Panc1 (cell line): ENCODE data around the gene ERMP1. TPM values are rescaled to one million over a fixed set of nuclear protein-coding genes. Genes with fewer than 3 reads are reported as not detected.
"Not testable (repeated sequence)": the region's sequence is repeated elsewhere in the genome, so short reads cannot be mapped to it uniquely, and the experiment has no call there.

Source experiments
- ATAC-seq: fragments of 200-7000 bp; cut with Tn5 transposase; 2 replicates; pipeline ENCODE4 v1.9.1; 2020; ENCODE audit warnings: mild to moderate bottlenecking, moderate library complexity
- BruUV-seq: library from RNA; stranded (reverse); fragments of 400-500 nt; replicated peaks from 2 replicates; lab custom pipeline; 2021; lab: Mats Ljungman, UMichigan
- CTCF ChIA-PET: fragments of 300-600 bp; sonication (Branson Sonifier 250); formaldehyde crosslinking; loops from one replicate; lab custom pipeline; 2022; ENCODE audit warnings: antibody characterized with exemption; lab: Charles Lee
- POLR2A ChIA-PET: fragments of 300-600 bp; sonication (Branson Sonifier 250); formaldehyde crosslinking; loops from one replicate; lab custom pipeline; 2022; ENCODE audit warnings: antibody characterized with exemption; lab: Charles Lee
- DNase-seq: peaks from one replicate; pipeline ENCODE4 v3.0.0-alpha.2; 2010; ENCODE audit warnings: low read depth, low spot score
- H3K27ac ChIP-seq: 2 replicates; pipeline ENCODE4 v1.5.1; 2011; ENCODE audit warnings: mild to moderate bottlenecking, low read length, inconsistent platforms
- H3K27me3 ChIP-seq: fragments of 200-500 bp; sonication (Bioruptor generic); 2 replicates; pipeline ENCODE4 v1.6.0; 2014; ENCODE audit warnings: low read length, inconsistent platforms; ENCODE audit not compliant: control insufficient read depth, insufficient read depth
- H3K36me3 ChIP-seq: fragments of 200-500 bp; sonication (Bioruptor generic); 2 replicates; pipeline ENCODE4 v1.5.1; 2014; ENCODE audit warnings: inconsistent platforms, mild to moderate bottlenecking, low read length, moderate library complexity; ENCODE audit not compliant: control insufficient read depth, insufficient read depth
- H3K4me1 ChIP-seq: 2 replicates; pipeline ENCODE4 v1.5.1; 2011; ENCODE audit warnings: inconsistent platforms, mild to moderate bottlenecking, low read length, moderate library complexity; ENCODE audit not compliant: control insufficient read depth, insufficient read depth
- H3K4me3 ChIP-seq, 2 experiments: 2 replicates each; pipeline ENCODE4 v1.5.1; 2011 to 2012; ENCODE audit warnings: low read depth in 2 of 2, low read length in 2 of 2, mild to moderate bottlenecking in 2 of 2, inconsistent platforms in 1 of 2, moderate library complexity in 1 of 2
- H3K9me3 ChIP-seq: fragments of 200-500 bp; sonication (Bioruptor generic); 2 replicates; pipeline ENCODE4 v1.5.1; 2014; ENCODE audit warnings: low read depth, mild to moderate bottlenecking, inconsistent platforms, low read length, moderate library complexity; ENCODE audit not compliant: control insufficient read depth, insufficient read depth
- CTCF ChIP-seq: fragments of 450-650 bp; IDR thresholded peaks from 2 replicates; pipeline ENCODE4 v1.5.1; 2017; ENCODE audit warnings: mild to moderate bottlenecking
- POLR2AphosphoS5 ChIP-seq: IDR thresholded peaks from 2 replicates; pipeline ENCODE4 v1.6.1; 2012; ENCODE audit warnings: mild to moderate bottlenecking, low read depth, low read length, moderate library complexity
- SIN3A ChIP-seq: IDR thresholded peaks from 2 replicates; pipeline ENCODE4 v1.6.1; 2012; ENCODE audit warnings: low read depth, mild to moderate bottlenecking, low read length, moderate library complexity, borderline replicate concordance; ENCODE audit not compliant: insufficient read depth
- TCF7L2 ChIP-seq: IDR thresholded peaks from 2 replicates; pipeline ENCODE4 v1.6.1; 2011; ENCODE audit warnings: mild to moderate bottlenecking, low read depth, low read length, inconsistent platforms
- in situ Hi-C: cut with HindIII; loops from 2 replicates; pipeline ENCODE4 v1.10.0; 2016; ENCODE audit warnings: low sequenced_read_pairs, low pct_unique_long_range_greater_than_20kb
- intact Hi-C: fragments of 100-400 bp; cut with micrococcal nuclease; formaldehyde crosslinking; loops from one replicate; pipeline ENCODE4 v1.10.0; 2022; ENCODE audit not compliant: unreplicated experiment
- total RNA-seq: library from RNA; stranded (reverse); gene quantifications from one replicate; pipeline ENCODE4 v1.2.1, GENCODE V29; 2021; ENCODE audit not compliant: unreplicated experiment
- TF ChIP-seq, protein P1 (sequence below), 2 experiments: IDR thresholded peaks; 2 replicates each; pipeline ENCODE4 v1.6.1; 2011 to 2012; ENCODE audit warnings: low read depth in 2 of 2, control low read depth in 1 of 2, low read length in 1 of 2, mild to moderate bottlenecking in 1 of 2, moderate library complexity in 1 of 2; ENCODE audit not compliant: insufficient read depth in 1 of 2

ERMP1 gene
- total RNA-seq, 1 experiment from 2014 or later: 38.4 TPM

GRCh38 chr9:5801739-5802113 is 31.2 kb downstream of the ERMP1 start:
- no peaks in the 10 kb centered on the region for H3K9me3 ChIP-seq
- H3K4me3 ChIP-seq: no peak overlapping the region
- H3K36me3 ChIP-seq: no peaks in the 10 kb centered on the region; the same call in 1 of the 2 replicates
- ATAC-seq (no peak), DNase-seq (no peak)
- BruUV-seq: no TSS peak
- intact Hi-C loops (no loop called here), in situ Hi-C loops (no loop called here)
- H3K27ac ChIP-seq: no peak overlapping the region
- ChIA-PET CTCF (no interaction called here), POLR2A (no interaction called here)
- H3K4me1 ChIP-seq: no peaks in the 10 kb centered on the region; the same call in 1 of the 2 replicates
- no peaks in the 10 kb centered on the region for H3K27me3 ChIP-seq
- TF ChIP-seq TCF7L2 (no peak), POLR2AphosphoS5 (no peak), CTCF (no peak), SIN3A (no peak)
- TF ChIP-seq, protein P1, sequence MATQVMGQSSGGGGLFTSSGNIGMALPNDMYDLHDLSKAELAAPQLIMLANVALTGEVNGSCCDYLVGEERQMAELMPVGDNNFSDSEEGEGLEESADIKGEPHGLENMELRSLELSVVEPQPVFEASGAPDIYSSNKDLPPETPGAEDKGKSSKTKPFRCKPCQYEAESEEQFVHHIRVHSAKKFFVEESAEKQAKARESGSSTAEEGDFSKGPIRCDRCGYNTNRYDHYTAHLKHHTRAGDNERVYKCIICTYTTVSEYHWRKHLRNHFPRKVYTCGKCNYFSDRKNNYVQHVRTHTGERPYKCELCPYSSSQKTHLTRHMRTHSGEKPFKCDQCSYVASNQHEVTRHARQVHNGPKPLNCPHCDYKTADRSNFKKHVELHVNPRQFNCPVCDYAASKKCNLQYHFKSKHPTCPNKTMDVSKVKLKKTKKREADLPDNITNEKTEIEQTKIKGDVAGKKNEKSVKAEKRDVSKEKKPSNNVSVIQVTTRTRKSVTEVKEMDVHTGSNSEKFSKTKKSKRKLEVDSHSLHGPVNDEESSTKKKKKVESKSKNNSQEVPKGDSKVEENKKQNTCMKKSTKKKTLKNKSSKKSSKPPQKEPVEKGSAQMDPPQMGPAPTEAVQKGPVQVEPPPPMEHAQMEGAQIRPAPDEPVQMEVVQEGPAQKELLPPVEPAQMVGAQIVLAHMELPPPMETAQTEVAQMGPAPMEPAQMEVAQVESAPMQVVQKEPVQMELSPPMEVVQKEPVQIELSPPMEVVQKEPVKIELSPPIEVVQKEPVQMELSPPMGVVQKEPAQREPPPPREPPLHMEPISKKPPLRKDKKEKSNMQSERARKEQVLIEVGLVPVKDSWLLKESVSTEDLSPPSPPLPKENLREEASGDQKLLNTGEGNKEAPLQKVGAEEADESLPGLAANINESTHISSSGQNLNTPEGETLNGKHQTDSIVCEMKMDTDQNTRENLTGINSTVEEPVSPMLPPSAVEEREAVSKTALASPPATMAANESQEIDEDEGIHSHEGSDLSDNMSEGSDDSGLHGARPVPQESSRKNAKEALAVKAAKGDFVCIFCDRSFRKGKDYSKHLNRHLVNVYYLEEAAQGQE (IDR thresholded peaks at IDR 0.05; ENCODE audit: insufficient read depth in 1 of 2, low read depth in 2 of 2, low read length in 1 of 2): no peak

- DNase-seq (no peak), ATAC-seq (no peak)
- Histone ChIP-seq H3K9me3 (no peaks in the 10 kb centered on the region), H3K36me3 (no peaks in the 10 kb centered on the region; the same call in 1 of the 2 replicates), H3K4me1 (no peaks in the 10 kb centered on the region; the same call in 1 of the 2 replicates), H3K27me3 (no peaks in the 10 kb centered on the region), H3K27ac (no peak overlapping the region), H3K4me3 (no peak overlapping the region)
- no TSS peak for BruUV-seq
- ChIA-PET POLR2A (no interaction called here), CTCF (no interaction called here)
- in situ Hi-C loops (no loop called here), intact Hi-C loops (no loop called here)
- TF ChIP-seq, protein P1 (IDR thresholded peaks at IDR 0.05; ENCODE audit: insufficient read depth in 1 of 2, low read depth in 2 of 2, low read length in 1 of 2): no peak
- no peak for TF ChIP-seq POLR2AphosphoS5
- TF ChIP-seq CTCF: no peak
- no peak for TF ChIP-seq SIN3A
Observed at GRCh38 chr9:5800969-5801738, 31.8 kb downstream of the ERMP1 start.

- CTCF ChIA-PET, H3K4me3 ChIP-seq, BruUV-seq, ATAC-seq, in situ Hi-C loops, DNase-seq, H3K27me3 ChIP-seq, POLR2A ChIA-PET, H3K27ac ChIP-seq, H3K9me3 ChIP-seq, H3K36me3 ChIP-seq, H3K4me1 ChIP-seq, intact Hi-C loops: not testable (repeated sequence)
Observed at GRCh38 chr9:5800378-5800777, 32.5 kb downstream of the ERMP1 start.
